ENCODE data around the gene KMT2C.
"Not testable (repeated sequence)": the region's sequence is repeated elsewhere in the genome, so short reads cannot be mapped to it uniquely, and the experiment has no call there.

Gene KMT2C

GRCh38 chr7:152441810-152442209 lies 6.0 kb upstream of the KMT2C start:
- not testable (repeated sequence) for DNase-seq (ENCODE audit: low read depth in 2 of 2)

GRCh38 chr7:152441168-152441567 lies 5.4 kb upstream of the KMT2C start:
- not testable (repeated sequence) for DNase-seq (ENCODE audit: low read depth in 2 of 2)

GRCh38 chr7:152438017-152438416 lies 2.2 kb upstream of the KMT2C start:
- not testable (repeated sequence) for DNase-seq (ENCODE audit: low read depth in 2 of 2)

GRCh38 chr7:152436931-152437575 lies 1.2 kb upstream of the KMT2C start:
- DNase-seq (ENCODE audit: low read depth in 2 of 2): not testable (repeated sequence)

GRCh38 chr7:152436111-152436930 lies 518 bp upstream of the KMT2C start:
- DNase-seq (ENCODE audit: low read depth in 2 of 2): peak; percentile 71 to 88

GRCh38 chr7:152434511-152435383 lies 1.1 kb downstream of the KMT2C start:
- peak in 1 of 2 donors; percentile 16 for DNase-seq (ENCODE audit: low read depth in 2 of 2)

GRCh38 chr7:152433721-152434490 lies 1.9 kb downstream of the KMT2C start:
- peak; percentile 31 to 40 for DNase-seq (ENCODE audit: low read depth in 2 of 2)

- not testable (repeated sequence) for DNase-seq (ENCODE audit: low read depth in 2 of 2)
Observed at GRCh38 chr7:152432735-152433134, 3.1 kb downstream of the KMT2C start.

GRCh38 chr7:152430854-152431253 lies 4.9 kb downstream of the KMT2C start:
- DNase-seq (ENCODE audit: low read depth in 2 of 2): no peak

- DNase-seq (ENCODE audit: low read depth in 2 of 2): not testable (repeated sequence)
Observed at GRCh38 chr7:152430118-152430517, 5.7 kb downstream of the KMT2C start.

- no peak for DNase-seq (ENCODE audit: low read depth in 2 of 2)
Observed at GRCh38 chr7:152424348-152425108, 11.3 kb downstream of the KMT2C start.

- no peak for DNase-seq (ENCODE audit: low read depth in 2 of 2)
Observed at GRCh38 chr7:152423991-152424347, 11.8 kb downstream of the KMT2C start.

- not testable (repeated sequence) for DNase-seq (ENCODE audit: low read depth in 2 of 2)
Observed at GRCh38 chr7:152423171-152423570, 12.6 kb downstream of the KMT2C start.

GRCh38 chr7:152420950-152421349 lies 14.9 kb downstream of the KMT2C start:
- DNase-seq (ENCODE audit: low read depth in 2 of 2): not testable (repeated sequence)

- no peak for DNase-seq (ENCODE audit: low read depth in 2 of 2)
Observed at GRCh38 chr7:152419473-152420429, 16.1 kb downstream of the KMT2C start.

GRCh38 chr7:152414779-152415178 lies 21.0 kb downstream of the KMT2C start:
- DNase-seq (ENCODE audit: low read depth in 2 of 2): no peak

GRCh38 chr7:152411389-152411788 lies 24.4 kb downstream of the KMT2C start:
- DNase-seq (ENCODE audit: low read depth in 2 of 2): no peak

GRCh38 chr7:152406491-152406890 lies 29.3 kb downstream of the KMT2C start:
- no peak for DNase-seq (ENCODE audit: low read depth in 2 of 2)

- DNase-seq (ENCODE audit: low read depth in 2 of 2): not testable (repeated sequence)
Observed at GRCh38 chr7:152406030-152406429, 29.8 kb downstream of the KMT2C start.
